MM.1S (cell line): Measurements from ENCODE around the gene KDF1.

Experiments used
- DNase-seq: peaks from one replicate; pipeline ENCODE4 v3.0.0-alpha.2; 2015
- H2AFZ ChIP-seq: fragments of 300-600 bp; sonication (generic); 2 replicates; pipeline ENCODE4 v1.6.0; 2016; ENCODE audit warnings: antibody characterized with exemption, low read length
- H3F3A ChIP-seq: fragments of 300-600 bp; sonication (generic); 2 replicates; pipeline ENCODE4 v1.6.1; 2016; ENCODE audit warnings: mild to moderate bottlenecking, antibody characterized with exemption, low read length, moderate library complexity, mixed read lengths; ENCODE audit not compliant: insufficient read depth
- H3K27ac ChIP-seq: fragments of 300-600 bp; sonication (generic); 2 replicates; pipeline ENCODE4 v1.5.1; 2016; ENCODE audit warnings: mild to moderate bottlenecking, low read length
- H3K27me3 ChIP-seq: fragments of 300-600 bp; sonication (generic); replicated peaks from 2 replicates; pipeline ENCODE4 v1.6.0; 2016; ENCODE audit warnings: low read length; ENCODE audit not compliant: insufficient read depth
- H3K36me3 ChIP-seq: fragments of 300-600 bp; sonication (generic); replicated peaks from 2 replicates; pipeline ENCODE4 v1.6.1; 2016; ENCODE audit warnings: mild to moderate bottlenecking, low read length, mixed read lengths; ENCODE audit not compliant: insufficient read depth
- H3K4me1 ChIP-seq: fragments of 300-600 bp; sonication (generic); 2 replicates; pipeline ENCODE4 v1.6.1; 2016; ENCODE audit warnings: low read length, mixed read lengths
- H3K4me2 ChIP-seq: fragments of 300-600 bp; sonication (generic); 2 replicates; pipeline ENCODE4 v1.6.0; 2016; ENCODE audit warnings: low read depth, low read length
- H3K4me3 ChIP-seq: fragments of 300-600 bp; sonication (generic); 2 replicates; pipeline ENCODE4 v1.5.1; 2016; ENCODE audit warnings: low read length, mixed read lengths
- H3K79me2 ChIP-seq: fragments of 300-600 bp; sonication (generic); 2 replicates; pipeline ENCODE4 v1.6.1; 2016; ENCODE audit warnings: mixed run types, low read length, mixed read lengths
- H3K9ac ChIP-seq: fragments of 300-600 bp; sonication (generic); 2 replicates; pipeline ENCODE4 v1.6.1; 2016; ENCODE audit warnings: low read length, mixed read lengths
- H3K9me2 ChIP-seq: fragments of 300-600 bp; sonication (generic); replicated peaks from 2 replicates; pipeline ENCODE4 v1.6.1; 2016; ENCODE audit warnings: mild to moderate bottlenecking, low read length, mixed read lengths; ENCODE audit not compliant: insufficient read depth
- H3K9me3 ChIP-seq: fragments of 300-600 bp; sonication (generic); replicated peaks from 2 replicates; pipeline ENCODE4 v1.6.1; 2016; ENCODE audit warnings: mild to moderate bottlenecking, low read length, mixed read lengths; ENCODE audit not compliant: insufficient read depth
- H4K20me1 ChIP-seq: fragments of 300-600 bp; sonication (generic); 2 replicates; pipeline ENCODE4 v1.6.1; 2016; ENCODE audit warnings: mild to moderate bottlenecking, low read length, moderate library complexity, mixed read lengths; ENCODE audit not compliant: insufficient read depth
- CTCF ChIP-seq: fragments of 300-600 bp; sonication (generic); IDR thresholded peaks from 2 replicates; pipeline ENCODE4 v1.5.1; 2016; ENCODE audit warnings: antibody characterized with exemption, low read length, mixed read lengths
- EZH2 ChIP-seq: fragments of 300-600 bp; sonication (generic); optimal IDR thresholded peaks from 2 replicates; pipeline ENCODE3; 2017; ENCODE audit warnings: low read depth, mild to moderate bottlenecking, antibody characterized with exemption, low read length, mixed read lengths
- EZH2phosphoT487 ChIP-seq: fragments of 300-600 bp; sonication (generic); IDR thresholded peaks from 2 replicates; pipeline ENCODE4 v1.6.1; 2018; ENCODE audit warnings: antibody characterized with exemption, low read length

KDF1 gene

GRCh38 chr1:26936823-26937222 is 23.4 kb downstream of the KDF1 start:
- TF ChIP-seq EZH2 = no peak
- TF ChIP-seq EZH2phosphoT487 = no peak
- no peak for TF ChIP-seq CTCF
- H3K27me3 ChIP-seq = no peaks in the 10 kb centered on the region
- H3K27ac ChIP-seq = no peak overlapping the region
- no peak overlapping the region for H2AFZ ChIP-seq
- H3K9ac ChIP-seq = no peak overlapping the region
- no peaks in the 10 kb centered on the region for H3K9me2 ChIP-seq
- H3K36me3 ChIP-seq = no peaks in the 10 kb centered on the region
- H3K4me1 ChIP-seq = no peaks in the 10 kb centered on the region
- no peak overlapping the region for H3K4me2 ChIP-seq
- H4K20me1 ChIP-seq = no peaks in the 10 kb centered on the region
- no peak overlapping the region for H3K4me3 ChIP-seq
- H3K79me2 ChIP-seq = peaks cover 42% of the 10 kb centered on the region
- no peaks in the 10 kb centered on the region for H3K9me3 ChIP-seq
- DNase-seq = no peak
- H3F3A ChIP-seq = no peaks in the 10 kb centered on the region

- TF ChIP-seq EZH2phosphoT487 = no peak
- H3K4me2 ChIP-seq = no peak overlapping the region
- no peaks in the 10 kb centered on the region for H3K9me2 ChIP-seq
- peaks cover 48% of the 10 kb centered on the region for H3K79me2 ChIP-seq
- no peak overlapping the region for H3K9ac ChIP-seq
- H3K9me3 ChIP-seq = no peaks in the 10 kb centered on the region
- no peaks in the 10 kb centered on the region for H3K27me3 ChIP-seq
- no peak for DNase-seq
- no peak overlapping the region for H3K4me3 ChIP-seq
- no peaks in the 10 kb centered on the region for H4K20me1 ChIP-seq
- H3F3A ChIP-seq = no peaks in the 10 kb centered on the region
- H2AFZ ChIP-seq = no peak overlapping the region
- 0 out of 2 replicates have a peak, but pooled peaks cover 4% of the 10 kb centered on the region for H3K36me3 ChIP-seq
- H3K27ac ChIP-seq = no peak overlapping the region
- H3K4me1 ChIP-seq = no peaks in the 10 kb centered on the region
Observed at GRCh38 chr1:26932531-26932930, 27.7 kb downstream of the KDF1 start.

DNA sequence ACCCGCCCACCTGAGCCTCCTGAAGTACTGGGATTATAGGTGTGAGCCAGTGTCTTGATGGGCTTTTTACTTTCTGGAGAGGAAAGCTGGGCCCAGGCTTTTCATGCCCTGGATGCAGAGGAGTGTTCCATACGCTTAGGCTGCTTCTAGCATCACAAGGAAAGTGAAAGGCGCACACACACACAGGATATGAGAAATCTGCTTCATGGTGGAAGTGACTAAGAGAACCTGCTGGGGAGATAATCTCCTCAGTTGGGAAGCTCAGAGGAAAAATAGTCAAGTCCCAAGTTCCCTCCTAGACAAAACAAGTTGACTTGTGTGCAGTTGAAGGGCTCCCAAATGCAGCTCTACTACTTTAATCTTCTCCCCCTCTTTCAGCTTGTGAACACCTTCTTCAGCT is 36.6 kb downstream of the KDF1 start:
- TF ChIP-seq EZH2phosphoT487 = no peak
- TF ChIP-seq CTCF = no peak
- TF ChIP-seq EZH2 = no peak
- no peaks in the 10 kb centered on the region for H3F3A ChIP-seq
- no peak overlapping the region for H3K27ac ChIP-seq
- peaks cover 15% of the 10 kb centered on the region for H3K4me1 ChIP-seq
- H3K79me2 ChIP-seq = peaks cover 61% of the 10 kb centered on the region
- H2AFZ ChIP-seq = no peak overlapping the region
- no peak overlapping the region for H3K9ac ChIP-seq
- H3K9me3 ChIP-seq = no peaks in the 10 kb centered on the region
- H3K9me2 ChIP-seq = no peaks in the 10 kb centered on the region
- H3K36me3 ChIP-seq = 0 out of 2 replicates have a peak, but pooled peaks cover 7% of the 10 kb centered on the region
- H3K4me2 ChIP-seq = no peak overlapping the region
- no peaks in the 10 kb centered on the region for H3K27me3 ChIP-seq
- H4K20me1 ChIP-seq = no peaks in the 10 kb centered on the region
- H3K4me3 ChIP-seq = no peak overlapping the region
- DNase-seq = no peak

DNA sequence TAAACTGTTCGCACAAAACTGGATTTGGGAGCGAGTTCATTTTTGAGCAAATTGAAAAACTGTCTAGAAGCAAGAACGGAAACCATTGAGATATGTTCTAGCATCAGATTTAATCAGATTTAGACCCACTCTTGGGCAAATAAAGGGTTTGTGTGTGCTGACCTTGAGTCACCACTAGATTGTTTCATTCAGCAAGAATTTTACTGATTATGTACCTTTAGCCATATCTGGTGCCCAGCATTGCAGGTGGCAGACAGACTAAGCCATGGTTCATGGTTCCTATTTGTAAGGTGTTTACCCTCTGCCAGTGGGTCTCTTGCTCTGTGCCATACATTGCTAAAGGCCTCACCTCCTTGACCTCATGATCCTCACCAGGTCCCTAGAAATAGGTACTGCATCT is 37.4 kb downstream of the KDF1 start:
- no peak for DNase-seq
- Histone ChIP-seq H2AFZ (no peak overlapping the region), H3K4me2 (peak overlapping the region; percentile 91), H3K27ac (no peak overlapping the region), H3F3A (no peaks in the 10 kb centered on the region), H4K20me1 (no peaks in the 10 kb centered on the region), H3K9me2 (no peaks in the 10 kb centered on the region), H3K9ac (no peak overlapping the region), H3K79me2 (peaks cover 53% of the 10 kb centered on the region), H3K27me3 (no peaks in the 10 kb centered on the region), H3K9me3 (no peaks in the 10 kb centered on the region), H3K4me1 (peaks cover 15% of the 10 kb centered on the region), H3K4me3 (peak overlapping the region; percentile 87), H3K36me3 (0 out of 2 replicates have a peak, but pooled peaks cover 4% of the 10 kb centered on the region)
- no peak for TF ChIP-seq EZH2phosphoT487
- no peak for TF ChIP-seq EZH2
- no peak for TF ChIP-seq CTCF
